T-helper 22 cell (primary cell): ENCODE data around the gene ATXN7.

Experiments used
- DNase-seq: peaks from one replicate; pipeline ENCODE4 v3.0.0-alpha.2; 2020; ENCODE audit warnings: low read depth

ATXN7 gene

GRCh38 chr3:63966871-63967270 lies 103.2 kb downstream of the ATXN7 start:
- no peak for DNase-seq

DNA sequence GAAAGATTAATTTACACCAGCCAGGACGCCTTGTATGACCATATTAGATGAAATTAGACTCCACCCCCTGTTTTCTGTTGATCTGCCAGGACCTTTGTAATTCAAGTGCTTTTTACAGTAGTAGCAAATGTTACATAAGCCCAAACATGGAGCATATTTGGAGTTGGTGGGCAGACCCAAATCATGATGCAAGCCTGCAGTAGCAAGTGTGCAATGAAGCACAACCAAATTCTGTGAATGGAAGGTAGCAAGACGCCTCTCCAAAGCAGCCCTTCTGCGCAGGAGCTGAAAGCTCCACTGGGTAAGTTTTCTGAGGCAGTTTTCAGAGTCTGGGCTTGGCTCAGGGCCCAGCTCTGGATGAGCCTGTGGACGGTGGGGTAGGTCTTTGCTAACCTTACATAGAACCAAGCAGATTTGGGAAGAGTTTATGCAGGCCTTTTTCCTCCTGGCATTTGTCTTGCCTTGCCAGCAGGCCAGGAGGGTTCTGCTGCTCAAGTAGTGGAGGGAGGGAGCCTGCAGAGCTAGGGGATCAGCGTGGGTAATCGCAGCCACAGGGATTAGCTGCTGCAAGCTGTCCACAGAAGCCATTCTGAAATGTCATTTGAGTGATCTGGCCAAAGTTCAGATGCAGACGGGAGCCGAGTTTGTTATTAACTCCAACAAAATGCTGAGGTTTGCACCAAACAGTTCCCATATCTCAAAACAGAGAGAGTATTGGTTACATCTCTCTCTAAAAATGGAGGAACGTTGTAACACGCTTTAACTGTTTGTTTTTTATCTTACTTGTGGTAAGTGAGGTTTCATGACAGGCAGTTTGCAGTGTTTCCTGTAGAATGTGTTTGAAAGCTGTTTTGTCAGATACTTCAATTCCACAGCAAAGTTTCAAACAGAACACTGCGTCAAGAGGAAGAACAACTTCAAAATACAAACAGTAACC lies 104.3 kb downstream of the ATXN7 start:
- peak; percentile 21 for DNase-seq

GRCh38 chr3:63968612-63969350 lies 105.1 kb downstream of the ATXN7 start:
- no peak for DNase-seq

DNA sequence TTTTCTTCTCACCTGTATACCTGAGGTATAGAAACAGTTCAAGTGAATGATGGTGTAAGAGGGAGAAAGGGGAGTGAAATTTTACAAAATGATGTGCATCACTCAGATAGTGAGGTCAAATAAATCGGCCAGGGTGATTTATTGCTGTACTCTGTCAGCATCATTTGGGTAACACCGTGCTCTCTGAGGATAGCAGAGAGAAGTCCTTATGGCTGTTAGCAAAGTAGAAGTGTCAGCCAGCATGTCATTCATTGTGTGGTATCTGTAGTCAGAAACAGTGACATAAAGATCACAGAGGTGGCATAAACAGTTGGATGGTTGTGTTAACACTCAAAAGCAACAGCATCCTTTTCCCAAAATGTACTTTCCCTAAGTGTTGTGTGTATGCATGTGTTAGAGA lies 106.2 kb downstream of the ATXN7 start:
- no peak for DNase-seq

- DNase-seq, result no peak
Measured at GRCh38 chr3:63970631-63971475, 107.2 kb downstream of the ATXN7 start.

- DNase-seq, result no peak
Measured at GRCh38 chr3:63972196-63972595, 108.5 kb downstream of the ATXN7 start.

- DNase-seq, result no peak
Measured at GRCh38 chr3:63972987-63973386, 109.3 kb downstream of the ATXN7 start.

DNA sequence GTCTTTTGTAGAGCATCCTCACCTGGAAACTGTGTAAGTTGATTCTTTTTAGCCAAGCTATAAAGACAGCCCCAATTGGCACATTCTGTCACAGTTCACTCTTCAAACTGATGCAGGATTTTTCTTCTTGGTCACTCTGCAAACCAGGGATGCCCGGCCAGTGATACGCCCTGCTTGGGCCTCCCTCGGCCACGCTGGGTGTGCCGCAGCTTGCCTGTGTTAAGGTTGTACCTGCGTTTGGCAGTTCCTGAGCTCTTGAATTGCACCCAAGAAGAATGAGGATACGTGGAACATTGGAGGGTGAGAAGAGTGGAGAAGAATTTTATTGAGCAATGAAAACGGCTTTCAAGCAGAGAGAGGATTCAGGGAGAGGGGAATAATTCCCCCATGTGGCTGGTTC lies 109.7 kb downstream of the ATXN7 start:
- no peak for DNase-seq

DNA sequence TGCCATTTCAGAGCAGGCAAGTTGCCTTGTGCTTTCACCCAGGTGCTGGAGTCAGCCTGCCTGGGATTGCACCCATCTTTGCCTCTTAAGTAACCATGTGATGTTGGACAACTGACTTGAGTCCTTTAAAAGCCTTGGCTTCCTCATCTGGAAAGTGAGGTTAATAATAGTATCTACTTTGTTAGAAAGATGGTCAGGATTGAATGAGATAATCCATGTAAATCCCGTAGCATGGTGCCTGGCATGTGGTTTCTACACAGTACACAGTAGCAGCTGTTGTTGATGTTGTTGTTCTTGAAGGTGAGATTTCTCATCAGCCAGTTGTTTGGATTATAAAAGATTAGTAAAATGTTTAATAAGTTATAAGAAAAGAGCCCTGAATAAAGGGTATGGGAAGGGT lies 110.8 kb downstream of the ATXN7 start:
- no peak for DNase-seq

DNA sequence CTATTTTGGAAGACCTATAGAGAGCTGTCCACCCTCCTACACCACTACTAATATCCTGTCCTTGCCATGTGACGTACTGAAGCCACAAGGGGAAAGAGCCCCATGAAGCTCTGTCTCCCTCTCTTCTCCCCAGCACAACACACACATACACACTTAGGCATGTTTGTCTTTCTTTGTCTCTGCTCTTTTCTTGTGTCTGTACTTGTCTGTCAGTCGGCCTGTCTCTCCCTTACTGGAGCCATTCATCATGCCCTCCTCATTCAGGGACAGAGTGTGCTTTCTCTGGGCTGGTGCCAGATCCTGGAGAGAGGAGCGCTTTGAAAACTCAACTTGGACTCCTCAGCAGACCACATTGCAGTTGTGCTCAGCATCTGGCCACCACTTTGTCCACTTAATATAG lies 112.1 kb downstream of the ATXN7 start:
- no peak for DNase-seq

GRCh38 chr3:63976161-63976871 lies 112.6 kb downstream of the ATXN7 start:
- DNase-seq, result no peak

- no peak for DNase-seq
Measured at GRCh38 chr3:63976872-63977200, 113.2 kb downstream of the ATXN7 start.

DNA sequence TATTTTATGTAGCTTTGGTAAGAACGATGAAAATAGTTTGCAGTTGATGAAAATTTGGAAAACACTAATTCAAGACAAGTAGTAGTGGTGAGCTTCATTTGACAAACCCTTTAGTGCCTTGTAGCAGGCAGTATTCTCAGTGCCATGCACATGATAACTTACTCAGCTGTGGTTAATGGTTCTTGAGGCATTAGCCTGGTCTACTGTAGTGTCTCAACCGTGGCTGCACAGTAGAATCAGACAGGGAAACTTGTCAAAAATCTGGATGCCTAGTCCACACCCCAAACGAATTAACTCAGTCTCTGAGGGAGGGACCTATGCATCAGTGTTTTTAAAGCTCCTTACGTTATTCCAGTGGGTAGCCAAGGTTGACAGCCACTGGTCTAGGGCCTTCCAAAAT lies 114.2 kb downstream of the ATXN7 start:
- DNase-seq, result no peak

DNA sequence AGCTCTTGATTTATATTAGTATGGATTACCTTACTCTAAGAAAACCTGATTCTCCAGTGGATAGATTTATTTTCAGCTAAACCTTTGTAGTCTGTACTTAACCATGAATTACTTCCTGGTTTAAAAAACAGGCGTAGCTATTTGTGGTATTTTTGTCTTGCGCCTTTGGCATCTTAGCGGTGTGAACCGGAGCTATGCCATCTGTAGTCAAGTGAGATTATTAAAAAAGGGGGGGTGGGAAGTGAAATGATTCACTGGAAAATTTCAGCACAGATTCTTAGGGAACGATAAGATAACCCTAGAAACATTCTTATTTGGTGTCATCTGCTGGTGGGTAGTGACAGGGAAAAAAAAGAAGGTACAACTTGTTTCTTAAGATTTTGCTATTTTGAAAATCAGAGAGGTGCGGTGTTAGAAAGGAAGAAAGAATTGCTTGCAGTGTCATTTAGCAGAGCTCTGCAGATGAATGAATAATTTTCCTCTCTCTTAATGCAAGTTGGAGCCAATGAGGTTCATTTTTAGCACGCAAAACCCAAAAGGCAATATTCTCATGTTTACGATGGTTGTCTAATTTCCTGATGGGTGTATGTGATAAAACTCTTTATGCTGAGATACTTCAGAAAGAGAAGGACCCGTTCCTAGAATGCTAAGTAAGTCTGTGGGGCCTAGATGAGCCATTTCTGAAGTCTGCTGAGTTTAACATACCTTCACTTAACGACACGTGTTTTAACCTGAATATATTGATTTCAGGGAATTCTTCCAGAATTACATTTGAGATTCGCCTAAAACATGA lies 115.6 kb downstream of the ATXN7 start:
- peak; percentile 37 for DNase-seq

DNA sequence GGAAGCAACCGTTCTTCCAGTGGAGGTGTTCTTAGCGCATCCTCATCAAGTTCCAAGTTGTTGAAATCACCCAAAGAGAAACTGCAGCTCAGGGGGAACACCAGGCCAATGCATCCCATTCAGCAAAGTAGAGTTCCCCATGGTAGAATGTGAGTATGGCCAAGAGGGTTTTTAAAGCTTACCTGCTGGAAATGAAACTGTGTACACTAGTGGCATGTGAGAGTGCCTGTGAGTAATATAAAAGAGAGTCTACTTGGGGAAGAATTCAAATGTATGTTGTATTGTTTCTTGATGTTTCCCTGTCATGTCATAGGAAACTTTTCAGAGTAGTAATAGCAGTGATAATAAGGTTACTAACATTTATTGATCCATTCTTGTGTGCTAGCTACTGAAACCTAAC lies 116.4 kb downstream of the ATXN7 start:
- DNase-seq, result no peak

GRCh38 chr3:63980830-63981498 lies 117.3 kb downstream of the ATXN7 start:
- peak; percentile 4 for DNase-seq

GRCh38 chr3:63981980-63982379 lies 118.3 kb downstream of the ATXN7 start:
- DNase-seq, result no peak

- no peak for DNase-seq
Measured at GRCh38 chr3:63984391-63984790, 120.7 kb downstream of the ATXN7 start.

GRCh38 chr3:63986146-63986545 lies 122.5 kb downstream of the ATXN7 start:
- DNase-seq, result no peak

GRCh38 chr3:63986831-63987230 lies 123.2 kb downstream of the ATXN7 start:
- no peak for DNase-seq
